ENCODE measurements around the gene GBE1.

DNA sequence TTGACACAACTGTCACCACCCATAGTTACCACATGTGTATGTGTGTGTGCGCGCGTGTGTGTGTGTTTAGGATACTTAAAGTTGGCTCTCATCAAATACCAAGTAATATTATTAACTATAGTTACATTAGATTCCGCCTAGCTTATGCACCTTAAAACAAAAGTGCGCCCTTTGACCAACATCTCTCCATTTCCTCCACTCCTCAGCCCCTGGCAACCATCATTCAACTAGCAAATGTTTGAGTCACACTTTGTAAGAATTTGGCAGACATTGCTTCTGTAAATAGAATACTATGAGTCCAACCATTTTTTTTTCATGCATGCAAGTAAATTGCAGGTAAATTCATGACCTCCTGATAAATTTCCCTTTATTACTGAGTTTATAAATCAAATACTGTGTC, 169.3 kb downstream of the GBE1 start:
- no peak for TF ChIP-seq POLR2A (IDR thresholded peaks at IDR 0.05)
- no peak for TF ChIP-seq CTCF (IDR thresholded peaks at IDR 0.05 in 4 of 5, conservative IDR thresholded peaks at IDR 0.05 in 1 of 5)

All from gastrocnemius medialis (tissue), 4 donors.